Adrenal gland (tissue), 12 donors: Measurements from ENCODE around the gene PHGDH. TPM values are rescaled to one million over a fixed set of nuclear protein-coding genes. Genes with fewer than 3 reads are reported as not detected.

Source experiments
- DNase-seq, 7 donors: peaks; one replicate each; pipeline ENCODE4 v3.0.0-alpha.2; 2019 to 2020
- H3K27ac ChIP-seq, 5 donors: fragments of 200-600 bp; sonication (generic) in 4 of 5; 1 replicate in 3 of 5; 2 replicates in 2 of 5; pipeline versions ENCODE4 v1.5.1 to v1.8.0; 2016 to 2020; ENCODE audit warnings: mild to moderate bottlenecking in 1 of 5
- H3K27me3 ChIP-seq: fragments of 200-600 bp; 2 replicates; pipeline ENCODE4 v1.8.0; 2021
- H3K36me3 ChIP-seq, 2 donors: fragments of 200-600 bp; replicated peaks in 1 of 2; 1 replicate in 1 of 2; 2 replicates in 1 of 2; pipeline versions ENCODE4 v1.5.1 to v1.8.0; 2018 to 2022
- H3K4me1 ChIP-seq, 2 donors: fragments of 200-600 bp; replicated peaks in 1 of 2; 1 replicate in 1 of 2; 2 replicates in 1 of 2; pipeline versions ENCODE4 v1.5.1 to v1.8.0; 2018 to 2021
- H3K4me3 ChIP-seq, 4 donors: fragments of 200-600 bp; sonication (generic) in 3 of 4; one replicate each; pipeline ENCODE4 v1.5.1; 2016 to 2018
- H3K9me3 ChIP-seq, 3 donors: fragments of 200-600 bp; sonication (generic) in 1 of 3; replicated peaks in 1 of 3; 1 replicate in 2 of 3; 2 replicates in 1 of 3; pipeline versions ENCODE4 v1.5.1 to v1.8.0; 2016 to 2021
- POLR2A ChIP-seq, 2 donors: fragments of 450-650 bp; IDR thresholded peaks; one replicate each; pipeline ENCODE4 v1.6.1; 2017; ENCODE audit warnings: antibody characterized with exemption in 2 of 2, mild to moderate bottlenecking in 2 of 2, moderate library complexity in 1 of 2
- WGBS, 4 donors: extraction: QIAGEN DNeasy Blood & Tissue Kit in 2 of 4; methylation state at CpG; one replicate each; pipeline versions ENCODE4 v1.1.5 to v1.1.7; 2013 to 2017; 5-methylcytosine and 5-hydroxymethylcytosine counted together
- intact Hi-C, 2 donors: fragments of 100-400 bp; cut with DNase I; formaldehyde crosslinking; loops; one replicate each; pipeline versions ENCODE4 v1.14.1 to v1.15.0; 2022 to 2023
- polyA plus RNA-seq, 3 donors: library from polyadenylated mRNA; stranded (reverse); fragments of 200-250 nt in 2 of 3; fragments of 350-450 nt in 1 of 3; fragmentation: Illumina TruSeq in 1 of 3; extraction: RNeasy Lipid Tissue Mini Kit (QIAGEN cat#74804) in 1 of 3; gene quantifications; one replicate each; pipeline ENCODE4 v1.2.3, GENCODE V29; 2013 to 2014
- total RNA-seq, 9 donors: library from RNA; depleted of rRNA in 4 of 9; stranded (reverse); fragments of >200 nt in 4 of 9; fragments of 120-200 nt in 1 of 9; fragmentation: NEBNext Ultra II Directional in 1 of 9; extraction: Animal tissue kit (Norgen Biotek cat#: 25700) in 1 of 9; gene quantifications; one replicate each; pipeline versions ENCODE4 v1.1.0 to v1.2.4, GENCODE V29; 2013 to 2023
- TF ChIP-seq, protein P1 (sequence below), 6 experiments: fragments of 450-650 bp in 4 of 6; fragments of 200-600 bp in 2 of 6; sonication (generic) in 1 of 6; IDR thresholded peaks; 1 replicate in 5 of 6; 2 replicates in 1 of 6; pipeline versions ENCODE4 v1.5.1 to v1.8.0; 2016 to 2021; ENCODE audit warnings: antibody characterized with exemption in 6 of 6, mild to moderate bottlenecking in 2 of 6, moderate library complexity in 1 of 6
- donor health status: healthy with polysubstance abuse.
- donor health status: Bipolar disorder and iron deficiency.
- donor health status: DM: yes; HTN: yes; CAD: no.
- donor health status: DM: no; HTN: no; CAD: no.
- donor health status: DM: no; HTN: no; CAD: no.
- donor health status: DM: yes; HTN: yes; CAD: no.

The PHGDH gene
- total and polyA plus RNA-seq, 12 donors, result 1.8 to 27.7 (median 3.6) TPM

- H3K4me3 ChIP-seq, result no peak overlapping the region
- no peaks in the 10 kb centered on the region for H3K9me3 ChIP-seq
- TF ChIP-seq POLR2A (IDR thresholded peaks at IDR 0.05), result no peak
- TF ChIP-seq, protein P1, sequence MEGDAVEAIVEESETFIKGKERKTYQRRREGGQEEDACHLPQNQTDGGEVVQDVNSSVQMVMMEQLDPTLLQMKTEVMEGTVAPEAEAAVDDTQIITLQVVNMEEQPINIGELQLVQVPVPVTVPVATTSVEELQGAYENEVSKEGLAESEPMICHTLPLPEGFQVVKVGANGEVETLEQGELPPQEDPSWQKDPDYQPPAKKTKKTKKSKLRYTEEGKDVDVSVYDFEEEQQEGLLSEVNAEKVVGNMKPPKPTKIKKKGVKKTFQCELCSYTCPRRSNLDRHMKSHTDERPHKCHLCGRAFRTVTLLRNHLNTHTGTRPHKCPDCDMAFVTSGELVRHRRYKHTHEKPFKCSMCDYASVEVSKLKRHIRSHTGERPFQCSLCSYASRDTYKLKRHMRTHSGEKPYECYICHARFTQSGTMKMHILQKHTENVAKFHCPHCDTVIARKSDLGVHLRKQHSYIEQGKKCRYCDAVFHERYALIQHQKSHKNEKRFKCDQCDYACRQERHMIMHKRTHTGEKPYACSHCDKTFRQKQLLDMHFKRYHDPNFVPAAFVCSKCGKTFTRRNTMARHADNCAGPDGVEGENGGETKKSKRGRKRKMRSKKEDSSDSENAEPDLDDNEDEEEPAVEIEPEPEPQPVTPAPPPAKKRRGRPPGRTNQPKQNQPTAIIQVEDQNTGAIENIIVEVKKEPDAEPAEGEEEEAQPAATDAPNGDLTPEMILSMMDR (IDR thresholded peaks at IDR 0.05), result no peak
- 39 to 44% (median 43%) methylated on average over 2 of the region's 2 CpGs for WGBS, 4 donors
- peaks cover 6% of the 10 kb centered on the region for H3K27me3 ChIP-seq
- DNase-seq, result no peak
- no peaks in the 10 kb centered on the region for H3K36me3 ChIP-seq
- no peak overlapping the region for H3K27ac ChIP-seq
- intact Hi-C loops, result no loop called here
- no peaks in the 10 kb centered on the region for H3K4me1 ChIP-seq
Observed at GRCh38 chr1:119771016-119771415, 59.3 kb downstream of the PHGDH start.

DNA sequence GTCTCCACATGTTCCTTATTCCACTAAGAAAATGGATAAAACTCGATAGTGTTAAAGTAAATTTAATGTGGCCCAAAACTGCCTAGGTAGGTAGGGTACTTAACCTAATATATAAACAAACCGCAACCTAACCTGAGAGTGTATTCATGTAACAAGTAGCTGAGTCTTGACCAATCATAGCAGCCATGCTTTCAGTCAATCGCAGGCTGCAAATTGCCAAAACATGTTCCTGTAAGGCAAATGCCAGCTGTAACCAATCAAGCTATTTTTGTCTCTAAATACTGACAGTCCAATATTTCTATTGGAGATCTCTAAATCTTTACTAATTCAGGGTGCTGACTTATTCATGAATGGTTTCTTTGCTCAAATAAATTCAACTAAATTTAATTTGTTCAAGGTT, 60.0 kb downstream of the PHGDH start:
- Histone ChIP-seq H3K9me3 (no peaks in the 10 kb centered on the region), H3K4me3 (no peak overlapping the region), H3K27me3 (peaks cover 6% of the 10 kb centered on the region), H3K4me1 (no peaks in the 10 kb centered on the region), H3K27ac (no peak overlapping the region), H3K36me3 (no peaks in the 10 kb centered on the region)
- TF ChIP-seq, protein P1 (IDR thresholded peaks at IDR 0.05), result no peak
- TF ChIP-seq POLR2A (IDR thresholded peaks at IDR 0.05), result no peak
- intact Hi-C loops, result no loop called here
- 70 to 86% (median 79%) methylated on average over 3 of the region's 3 CpGs for WGBS, 4 donors
- no peak for DNase-seq

DNA sequence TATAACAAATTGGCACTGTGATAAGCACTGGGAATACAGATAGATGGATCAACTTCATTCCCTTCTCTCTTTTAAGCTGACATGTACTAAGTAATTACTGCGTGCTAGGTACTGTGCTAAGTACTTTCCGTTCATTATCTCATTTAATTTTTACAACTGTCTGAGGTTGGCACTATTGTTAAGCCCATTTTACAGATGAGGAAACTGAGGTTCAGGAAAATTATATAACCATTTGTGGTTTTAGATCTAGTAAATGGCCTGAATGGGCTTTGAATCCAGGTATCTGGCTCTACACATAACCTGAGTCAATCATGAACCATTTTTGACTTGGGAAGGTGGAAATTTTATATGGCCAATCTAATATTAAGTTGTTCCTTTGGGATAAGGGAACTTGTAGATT, 60.6 kb downstream of the PHGDH start:
- 90 to 100% (median 93%) methylated on average over 2 of the region's 2 CpGs for WGBS, 4 donors
- H3K27ac ChIP-seq, result no peak overlapping the region
- peaks cover 6% of the 10 kb centered on the region for H3K27me3 ChIP-seq
- DNase-seq, result no peak
- intact Hi-C loops, result no loop called here
- TF ChIP-seq, protein P1 (IDR thresholded peaks at IDR 0.05), result no peak
- TF ChIP-seq POLR2A (IDR thresholded peaks at IDR 0.05), result no peak
- no peaks in the 10 kb centered on the region for H3K9me3 ChIP-seq
- H3K4me1 ChIP-seq, result no peaks in the 10 kb centered on the region
- H3K36me3 ChIP-seq, result no peaks in the 10 kb centered on the region
- no peak overlapping the region for H3K4me3 ChIP-seq

GRCh38 chr1:119773711-119774241, 62.0 kb downstream of the PHGDH start:
- Histone ChIP-seq H3K4me3 (no peak overlapping the region), H3K27me3 (peaks cover 6% of the 10 kb centered on the region), H3K27ac (no peak overlapping the region), H3K4me1 (no peaks in the 10 kb centered on the region), H3K9me3 (no peaks in the 10 kb centered on the region), H3K36me3 (no peaks in the 10 kb centered on the region)
- TF ChIP-seq, protein P1 (IDR thresholded peaks at IDR 0.05), result no peak
- no peak for TF ChIP-seq POLR2A (IDR thresholded peaks at IDR 0.05)
- no peak for DNase-seq
- 64 to 83% (median 78%) methylated on average over 3 of the region's 3 CpGs for WGBS, 4 donors
- intact Hi-C loops, result no loop called here
